ENCODE results near the gene MED15. TPM values are rescaled to one million over a fixed set of nuclear protein-coding genes. Genes with fewer than 3 reads are reported as not detected.

MED15 gene
- total RNA-seq, 1 experiment from 2014 or later = 87.9 TPM

DNA sequence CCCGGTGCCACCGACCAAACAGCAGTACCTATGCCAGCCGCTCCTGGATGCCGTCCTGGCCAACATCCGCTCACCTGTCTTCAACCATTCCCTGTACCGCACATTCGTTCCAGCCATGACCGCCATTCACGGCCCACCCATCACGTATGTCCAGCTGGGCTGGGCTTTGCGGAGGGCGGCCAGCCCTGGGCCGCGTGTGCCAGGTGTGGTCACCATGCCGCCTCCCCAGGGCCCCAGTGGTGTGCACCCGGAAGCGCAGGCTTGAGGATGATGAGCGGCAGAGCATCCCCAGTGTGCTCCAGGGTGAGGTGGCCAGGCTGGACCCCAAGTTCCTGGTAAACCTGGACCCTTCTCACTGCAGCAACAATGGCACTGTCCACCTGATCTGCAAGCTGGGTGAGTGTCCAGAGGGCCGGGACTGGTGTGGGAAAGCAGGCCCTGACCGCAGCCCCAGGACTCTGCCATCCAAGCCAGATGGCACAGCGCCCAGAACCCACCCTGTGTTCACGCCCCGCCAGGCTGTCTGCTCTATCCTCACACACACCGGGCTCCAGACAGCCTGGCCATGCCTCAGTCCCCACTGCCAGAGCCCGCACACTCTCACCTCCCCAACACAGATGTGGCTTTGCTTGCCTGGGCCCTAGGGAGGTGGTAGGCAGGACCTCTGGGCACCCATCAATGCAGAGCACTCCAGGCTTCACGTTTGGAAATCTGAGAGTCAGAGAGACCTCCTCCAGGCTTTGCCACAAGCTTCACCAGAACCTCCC lies 77.6 kb downstream of the MED15 start:
- Histone ChIP-seq H4K20me1 (ENCODE audit: insufficient read depth) (no peaks in the 10 kb centered on the region), H2AFZ (no peak overlapping the region), H3F3A (ENCODE audit: insufficient read depth, low read depth) (no peaks in the 10 kb centered on the region), H3K4me3 (no peak overlapping the region), H3K36me3 (ENCODE audit: low read depth) (no peaks in the 10 kb centered on the region), H3K9me3 (ENCODE audit: insufficient read depth, low read depth) (no peaks in the 10 kb centered on the region), H3K27me3 (ENCODE audit: insufficient read depth, low read depth) (no peaks in the 10 kb centered on the region), H3K4me1 (replicated peaks; ENCODE audit: insufficient read depth) (no peaks in the 10 kb centered on the region), H3K4me2 (no peak overlapping the region), H3K27ac (no peak overlapping the region), H3K79me2 (ENCODE audit: low read depth) (no peaks in the 10 kb centered on the region), H3K9me2 (ENCODE audit: insufficient read depth) (no peaks in the 10 kb centered on the region)
- BruUV-seq (replicated peaks) = no TSS peak
- intact Hi-C loops (cut with micrococcal nuclease; ENCODE audit: unreplicated experiment) = no loop called here
- CTCF ChIA-PET = no interaction called here
- POLR2A ChIA-PET (ENCODE audit: unreplicated experiment) = no interaction called here
- DNase-seq = no peak
- TF ChIP-seq, protein P1, sequence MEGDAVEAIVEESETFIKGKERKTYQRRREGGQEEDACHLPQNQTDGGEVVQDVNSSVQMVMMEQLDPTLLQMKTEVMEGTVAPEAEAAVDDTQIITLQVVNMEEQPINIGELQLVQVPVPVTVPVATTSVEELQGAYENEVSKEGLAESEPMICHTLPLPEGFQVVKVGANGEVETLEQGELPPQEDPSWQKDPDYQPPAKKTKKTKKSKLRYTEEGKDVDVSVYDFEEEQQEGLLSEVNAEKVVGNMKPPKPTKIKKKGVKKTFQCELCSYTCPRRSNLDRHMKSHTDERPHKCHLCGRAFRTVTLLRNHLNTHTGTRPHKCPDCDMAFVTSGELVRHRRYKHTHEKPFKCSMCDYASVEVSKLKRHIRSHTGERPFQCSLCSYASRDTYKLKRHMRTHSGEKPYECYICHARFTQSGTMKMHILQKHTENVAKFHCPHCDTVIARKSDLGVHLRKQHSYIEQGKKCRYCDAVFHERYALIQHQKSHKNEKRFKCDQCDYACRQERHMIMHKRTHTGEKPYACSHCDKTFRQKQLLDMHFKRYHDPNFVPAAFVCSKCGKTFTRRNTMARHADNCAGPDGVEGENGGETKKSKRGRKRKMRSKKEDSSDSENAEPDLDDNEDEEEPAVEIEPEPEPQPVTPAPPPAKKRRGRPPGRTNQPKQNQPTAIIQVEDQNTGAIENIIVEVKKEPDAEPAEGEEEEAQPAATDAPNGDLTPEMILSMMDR (conservative IDR thresholded peaks at IDR 0.05) = no peak
- TF ChIP-seq EZH2 (IDR thresholded peaks at IDR 0.05; ENCODE audit: low read depth) = no peak

DNA sequence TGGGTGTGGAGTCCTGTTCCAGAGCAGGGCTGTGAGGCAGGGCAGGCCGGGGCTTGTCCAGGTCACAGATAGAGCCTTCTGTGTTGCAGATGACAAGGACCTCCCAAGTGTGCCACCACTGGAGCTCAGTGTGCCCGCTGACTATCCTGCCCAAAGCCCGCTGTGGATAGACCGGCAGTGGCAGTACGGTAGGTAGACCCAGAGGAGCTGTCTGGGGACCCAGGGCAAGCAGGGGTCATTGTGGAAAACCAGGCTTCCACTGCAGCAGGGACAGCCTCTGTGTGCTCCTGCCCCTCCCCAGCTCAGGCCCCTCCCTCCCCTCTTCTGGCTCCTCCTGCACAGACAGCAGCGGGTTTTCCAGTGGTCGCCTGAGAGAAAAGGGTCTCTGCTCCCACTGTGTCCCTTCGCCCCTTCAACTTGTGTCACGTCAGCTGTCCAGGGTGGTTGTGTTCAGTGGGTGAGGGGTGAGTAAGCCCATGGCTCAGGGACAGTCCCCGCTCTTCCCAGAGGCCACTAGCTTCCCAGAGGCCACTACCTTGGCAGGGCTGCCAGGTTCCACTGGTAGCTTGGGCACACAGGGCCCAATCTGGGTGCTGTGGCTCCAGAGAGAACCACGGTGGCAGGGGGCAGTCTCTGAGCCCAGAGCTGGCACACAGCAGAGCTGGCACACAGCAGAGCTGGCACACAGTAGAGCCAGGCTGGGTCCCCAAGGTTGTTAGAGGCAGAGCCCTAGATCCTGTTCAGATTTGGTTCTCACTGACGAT lies 78.4 kb downstream of the MED15 start:
- no TSS peak for BruUV-seq (replicated peaks)
- Histone ChIP-seq H3K4me1 (replicated peaks; ENCODE audit: insufficient read depth) (no peaks in the 10 kb centered on the region), H3K4me3 (no peak overlapping the region), H3K4me2 (no peak overlapping the region), H3K27me3 (ENCODE audit: insufficient read depth, low read depth) (no peaks in the 10 kb centered on the region), H2AFZ (no peak overlapping the region), H3K36me3 (ENCODE audit: low read depth) (no peaks in the 10 kb centered on the region), H3F3A (ENCODE audit: insufficient read depth, low read depth) (no peaks in the 10 kb centered on the region), H3K27ac (no peak overlapping the region), H3K9me3 (ENCODE audit: insufficient read depth, low read depth) (no peaks in the 10 kb centered on the region), H3K9me2 (ENCODE audit: insufficient read depth) (no peaks in the 10 kb centered on the region), H4K20me1 (ENCODE audit: insufficient read depth) (no peaks in the 10 kb centered on the region), H3K79me2 (ENCODE audit: low read depth) (no peaks in the 10 kb centered on the region)
- TF ChIP-seq, protein P1 (conservative IDR thresholded peaks at IDR 0.05) = no peak
- no peak for TF ChIP-seq EZH2 (IDR thresholded peaks at IDR 0.05; ENCODE audit: low read depth)
- no peak for DNase-seq
- ChIA-PET POLR2A (ENCODE audit: unreplicated experiment) (interaction anchor here (0.7 kb wide), 1 partner anchor 214 kb away, joined by 5 read pairs; no protein-coding TSS in a partner anchor), CTCF (no interaction called here)
- intact Hi-C loops (cut with micrococcal nuclease; ENCODE audit: unreplicated experiment) = no loop called here

DNA sequence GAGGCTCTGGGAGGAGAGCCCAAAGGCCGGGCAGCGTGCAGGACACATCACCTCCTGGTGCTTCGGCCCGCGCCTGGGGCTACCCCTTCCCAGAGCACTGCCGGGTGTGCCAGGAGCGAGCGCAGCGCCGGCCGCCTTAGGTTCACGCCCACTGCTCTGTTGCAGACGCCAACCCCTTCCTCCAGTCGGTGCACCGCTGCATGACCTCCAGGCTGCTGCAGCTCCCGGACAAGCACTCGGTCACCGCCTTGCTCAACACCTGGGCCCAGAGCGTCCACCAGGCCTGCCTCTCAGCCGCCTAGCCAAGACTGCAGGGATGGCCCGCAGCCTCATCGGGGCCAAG lies 79.0 kb downstream of the MED15 start:
- H4K20me1 ChIP-seq (ENCODE audit: insufficient read depth) = no peaks in the 10 kb centered on the region
- H3K9me3 ChIP-seq (ENCODE audit: insufficient read depth, low read depth) = no peaks in the 10 kb centered on the region
- H3K27ac ChIP-seq = no peak overlapping the region
- POLR2A ChIA-PET (ENCODE audit: unreplicated experiment) = no interaction called here
- H2AFZ ChIP-seq = no peak overlapping the region
- H3K4me1 ChIP-seq (replicated peaks; ENCODE audit: insufficient read depth) = no peaks in the 10 kb centered on the region
- H3K4me2 ChIP-seq = no peak overlapping the region
- H3K4me3 ChIP-seq = no peak overlapping the region
- TF ChIP-seq EZH2 (IDR thresholded peaks at IDR 0.05; ENCODE audit: low read depth) = no peak
- TF ChIP-seq, protein P1 (conservative IDR thresholded peaks at IDR 0.05) = no peak
- no peaks in the 10 kb centered on the region for H3K27me3 ChIP-seq (ENCODE audit: insufficient read depth, low read depth)
- CTCF ChIA-PET = no interaction called here
- H3F3A ChIP-seq (ENCODE audit: insufficient read depth, low read depth) = no peaks in the 10 kb centered on the region
- no peaks in the 10 kb centered on the region for H3K36me3 ChIP-seq (ENCODE audit: low read depth)
- no peaks in the 10 kb centered on the region for H3K9me2 ChIP-seq (ENCODE audit: insufficient read depth)
- no TSS peak for BruUV-seq (replicated peaks)
- no peaks in the 10 kb centered on the region for H3K79me2 ChIP-seq (ENCODE audit: low read depth)
- DNase-seq = no peak
- intact Hi-C loops (cut with micrococcal nuclease; ENCODE audit: unreplicated experiment) = no loop called here

Measured in PC-9 (cell line).